Tongue (tissue), 2 donors: ENCODE data around the gene IFNLR1. TPM values are rescaled to one million over a fixed set of nuclear protein-coding genes. Genes with fewer than 3 reads are reported as not detected.

ENCODE experiments used
- DNase-seq: peaks from one replicate; pipeline ENCODE4 v3.0.0-alpha.2; 2015
- total RNA-seq: library from RNA; depleted of rRNA; stranded (reverse); fragments of >200 nt; gene quantifications from one replicate; pipeline ENCODE4 v1.2.3, GENCODE V29; 2014

IFNLR1 gene
- total RNA-seq, 1 donor from 2014 or later = 0.62 TPM

GRCh38 chr1:24147194-24147593 lies 39.9 kb downstream of the IFNLR1 start:
- DNase-seq = no peak

DNA sequence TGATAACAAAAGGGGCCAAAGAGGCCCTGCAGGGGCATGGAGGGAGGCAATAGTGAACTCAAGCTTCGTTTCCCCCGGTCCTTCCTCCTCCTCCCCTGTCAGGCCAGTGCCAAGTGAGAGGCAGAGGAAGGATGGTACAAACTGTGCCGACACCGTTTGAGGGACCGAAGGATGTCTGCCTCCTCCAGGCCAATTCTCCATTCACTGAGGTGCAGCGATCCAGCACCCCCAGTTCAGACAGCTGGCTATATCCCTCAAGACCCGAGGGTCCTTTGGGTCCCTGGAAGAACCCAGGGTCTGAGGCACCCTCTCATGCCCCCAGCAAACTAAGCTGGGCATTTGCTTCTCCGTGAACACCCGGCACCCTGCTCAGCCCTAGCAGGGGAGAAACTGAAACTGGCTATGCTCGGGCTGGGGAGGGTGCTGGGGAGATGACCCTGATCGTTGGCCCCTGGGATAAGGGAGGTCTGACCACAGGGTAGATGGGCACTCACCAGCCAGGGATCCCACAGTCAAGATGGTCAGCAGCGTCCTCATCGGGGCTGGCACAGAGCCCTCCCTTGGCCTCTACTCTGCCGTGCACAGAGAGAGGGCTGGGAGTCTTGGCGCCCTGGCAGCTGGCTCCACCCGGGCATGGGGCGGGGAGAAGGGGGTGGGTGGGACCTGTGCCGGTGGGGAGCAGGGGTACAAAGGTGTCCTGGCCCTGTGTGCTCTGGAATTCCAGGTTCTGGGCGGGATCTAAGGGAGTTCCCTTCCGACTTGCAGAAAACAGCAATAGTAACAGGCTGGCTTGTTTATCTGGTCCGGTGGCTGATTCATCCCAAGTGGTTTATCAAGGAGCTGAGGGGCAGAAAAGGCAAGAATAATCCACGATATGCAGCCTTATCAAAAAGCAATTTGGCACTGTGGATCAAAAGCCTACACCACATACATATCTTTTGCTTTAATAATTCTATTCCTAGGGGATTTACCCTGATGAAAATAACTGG lies 44.2 kb downstream of the IFNLR1 start, which contains the start of gene IL22RA1:
IL22RA1 (minus strand) TSS at position 595 of the 989 bp plus-strand sequence; CDS start at position 537, 58 bp downstream.
- DNase-seq = no peak

DNA sequence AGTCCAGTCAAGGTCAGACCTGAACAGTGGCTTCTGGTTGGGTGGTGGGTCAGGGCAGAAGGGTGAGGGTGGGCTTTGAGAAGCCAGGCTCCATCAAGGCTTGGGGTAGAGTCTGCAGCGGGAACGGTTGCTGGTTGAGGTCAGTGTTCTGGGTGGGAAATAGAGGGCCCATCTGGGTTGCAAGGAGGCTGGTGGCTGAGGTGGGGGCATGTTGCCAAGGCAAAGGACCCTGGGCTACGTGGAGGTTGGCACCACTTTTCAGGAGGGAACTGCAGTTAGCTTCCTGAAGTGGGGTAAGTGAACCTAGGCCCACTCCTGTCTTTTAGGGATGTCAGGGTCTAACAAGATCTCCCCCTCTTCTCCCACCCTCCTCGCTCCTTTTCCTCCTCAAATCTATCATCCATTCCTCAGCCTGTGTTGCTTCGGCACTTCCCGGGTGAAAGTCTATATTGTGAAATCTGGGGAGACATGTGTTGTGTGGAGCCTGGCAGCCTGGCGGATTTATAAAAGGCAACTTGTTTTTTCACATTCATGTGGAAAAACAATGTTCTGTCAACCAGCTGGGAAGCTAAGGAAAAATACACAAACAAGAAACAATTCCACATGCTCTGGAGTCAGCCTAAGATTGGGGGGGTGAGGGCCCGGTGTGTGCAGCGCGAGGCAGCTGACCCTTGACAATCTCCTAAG lies 45.6 kb downstream of the IFNLR1 start:
- DNase-seq = no peak

GRCh38 chr1:24140741-24141181 lies 46.3 kb downstream of the IFNLR1 start:
- no peak for DNase-seq

GRCh38 chr1:24139841-24140425 lies 47.2 kb downstream of the IFNLR1 start:
- DNase-seq = no peak

DNA sequence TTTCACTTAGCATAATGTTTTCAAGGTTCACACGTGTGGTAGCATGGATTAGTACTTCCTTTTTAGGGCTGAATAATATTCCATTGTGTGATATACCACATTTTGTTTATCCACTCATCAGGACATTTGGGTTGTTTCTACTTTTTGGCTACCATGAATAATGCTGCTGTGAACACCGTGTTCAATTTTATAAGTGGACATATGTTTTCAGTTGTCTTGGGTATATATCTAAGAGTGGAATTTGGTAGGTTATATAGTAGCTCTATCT lies 47.9 kb downstream of the IFNLR1 start:
- no peak for DNase-seq

- no peak for DNase-seq
These were observed 48.4 kb downstream of the IFNLR1 start for GRCh38 chr1:24138476-24139221.

- no peak for DNase-seq
These were observed 50.0 kb downstream of the IFNLR1 start for GRCh38 chr1:24136956-24137539.

GRCh38 chr1:24134376-24134775 lies 52.7 kb downstream of the IFNLR1 start:
- DNase-seq = no peak

GRCh38 chr1:24133819-24134218 lies 53.3 kb downstream of the IFNLR1 start:
- no peak for DNase-seq

DNA sequence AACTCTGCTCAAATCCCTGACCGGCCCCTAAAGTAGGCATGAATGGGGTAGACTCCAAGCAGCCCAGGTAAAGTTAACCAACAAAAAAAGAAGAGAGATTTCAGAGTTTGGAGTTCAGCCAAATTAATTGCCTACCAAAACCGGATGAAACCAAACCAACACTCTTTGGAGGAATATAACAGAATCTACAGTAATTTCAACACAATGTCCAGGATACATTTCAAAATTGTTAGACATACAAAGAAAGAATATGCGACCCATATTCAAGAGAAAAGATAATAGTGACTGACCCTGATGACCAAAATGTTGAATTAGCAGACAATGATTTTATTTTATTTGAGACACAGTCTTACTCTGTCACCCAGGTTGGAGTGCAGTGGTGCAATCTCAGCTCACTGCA lies 56.7 kb downstream of the IFNLR1 start:
- DNase-seq = no peak

DNA sequence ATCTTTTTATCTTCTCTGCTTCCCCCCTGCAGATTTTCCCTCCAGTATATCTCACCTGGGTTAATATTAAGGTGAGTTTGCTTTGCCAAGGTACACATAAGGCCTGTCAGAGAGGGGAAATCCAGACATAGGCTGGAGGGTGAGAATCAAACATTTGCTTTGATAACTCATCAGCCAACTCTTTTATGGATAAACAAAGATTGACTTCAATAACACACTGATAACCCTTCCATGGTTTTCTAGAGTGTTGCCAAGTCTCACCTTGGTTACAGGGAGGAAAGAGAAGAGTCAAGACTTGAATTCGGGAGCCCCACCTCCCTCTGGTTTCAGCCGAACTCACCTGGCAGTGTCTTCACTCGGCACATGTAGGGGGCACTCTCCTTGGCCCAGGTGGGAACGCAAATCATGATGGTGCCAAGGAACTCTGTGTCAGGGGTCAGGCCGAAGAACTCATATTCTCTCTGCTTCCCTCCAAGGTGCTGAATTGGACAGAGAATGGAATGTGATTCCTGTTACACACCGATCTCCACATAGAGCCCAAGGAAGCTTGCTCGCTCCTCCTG lies 59.2 kb downstream of the IFNLR1 start:
- DNase-seq = no peak

DNA sequence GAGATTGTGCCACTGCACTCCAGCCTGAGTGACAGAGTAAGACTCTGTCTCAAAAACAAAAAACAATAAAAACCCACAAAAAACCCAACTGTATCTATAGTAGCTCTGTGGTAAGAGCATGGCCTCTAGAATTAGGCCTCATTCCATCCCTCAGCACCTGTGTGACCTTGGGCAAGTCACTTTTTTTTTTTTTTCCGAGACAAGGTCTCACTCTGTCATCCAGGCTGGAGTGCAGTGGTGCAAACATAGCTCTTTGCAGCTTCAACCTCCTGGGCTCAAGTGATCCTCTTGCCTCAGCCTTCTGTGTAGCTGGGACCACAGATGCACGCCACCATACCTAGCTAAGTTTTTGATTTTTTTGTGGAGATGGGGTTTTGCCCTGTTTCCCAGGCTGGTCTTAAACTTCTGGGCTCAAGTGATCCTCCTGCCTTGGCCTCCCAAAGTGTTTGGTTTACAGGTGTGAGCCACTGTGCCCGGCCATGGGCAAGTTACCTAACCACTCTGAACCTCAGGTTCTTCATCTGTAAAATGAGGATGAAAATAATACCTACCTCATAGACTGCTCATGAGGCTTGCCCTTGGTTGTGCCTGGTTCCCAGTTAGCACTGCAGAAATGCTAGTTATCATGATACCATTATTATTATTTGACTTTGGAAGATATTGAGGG lies 59.8 kb downstream of the IFNLR1 start:
- DNase-seq = no peak

GRCh38 chr1:24126672-24127023 lies 60.4 kb downstream of the IFNLR1 start:
- no peak for DNase-seq

DNA sequence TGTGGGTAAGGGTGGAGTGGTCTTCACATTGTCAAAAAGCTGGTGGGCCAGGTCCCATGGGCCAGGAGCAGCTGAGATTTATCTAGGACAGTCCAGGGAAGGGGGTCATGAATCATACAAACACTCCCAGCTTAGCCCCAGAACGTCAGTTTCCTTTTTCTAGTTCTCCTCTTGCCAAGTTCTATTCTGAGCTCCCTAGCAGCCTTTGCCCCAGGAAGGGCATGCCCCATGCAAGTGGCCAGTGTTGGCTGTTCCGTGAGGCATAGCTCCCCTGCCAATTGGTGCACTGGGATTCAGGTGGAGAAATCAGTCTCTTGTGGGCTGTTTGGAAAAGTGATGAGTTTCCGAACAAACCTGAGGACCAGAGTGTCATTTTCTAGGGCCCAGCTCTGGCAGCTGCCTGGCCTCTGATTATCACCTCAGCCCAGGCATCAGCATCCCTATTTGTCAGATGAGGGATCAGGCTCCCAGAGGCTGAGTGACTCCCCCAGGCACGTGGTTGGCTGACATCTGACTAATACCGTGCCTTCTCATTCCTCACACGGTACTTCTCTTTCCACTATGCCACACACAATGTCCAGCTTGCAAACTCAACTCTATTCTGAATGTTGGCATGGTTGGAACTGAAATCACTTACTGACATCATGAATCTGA lies 60.9 kb downstream of the IFNLR1 start:
- no peak for DNase-seq

- no peak for DNase-seq
These were observed 61.6 kb downstream of the IFNLR1 start for GRCh38 chr1:24125456-24125855.

DNA sequence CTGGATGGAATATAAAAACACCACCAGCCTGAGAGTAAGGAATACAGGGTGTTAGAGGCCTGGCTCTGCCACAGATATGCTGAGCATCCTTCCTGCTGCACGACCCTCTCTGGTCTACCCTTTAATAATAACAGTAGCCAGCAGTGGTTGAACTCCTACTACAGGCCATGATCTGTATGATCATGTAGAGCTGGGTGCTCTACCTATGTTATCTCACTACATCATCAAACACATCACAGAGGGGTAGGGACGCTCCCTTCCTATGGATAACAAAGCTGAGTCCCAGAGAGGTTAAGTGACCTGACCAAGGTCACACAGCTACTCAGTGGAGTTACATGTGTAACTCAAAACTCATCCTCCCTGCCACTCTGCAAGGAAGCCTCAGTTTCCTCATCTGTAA lies 62.1 kb downstream of the IFNLR1 start:
- DNase-seq = no peak

DNA sequence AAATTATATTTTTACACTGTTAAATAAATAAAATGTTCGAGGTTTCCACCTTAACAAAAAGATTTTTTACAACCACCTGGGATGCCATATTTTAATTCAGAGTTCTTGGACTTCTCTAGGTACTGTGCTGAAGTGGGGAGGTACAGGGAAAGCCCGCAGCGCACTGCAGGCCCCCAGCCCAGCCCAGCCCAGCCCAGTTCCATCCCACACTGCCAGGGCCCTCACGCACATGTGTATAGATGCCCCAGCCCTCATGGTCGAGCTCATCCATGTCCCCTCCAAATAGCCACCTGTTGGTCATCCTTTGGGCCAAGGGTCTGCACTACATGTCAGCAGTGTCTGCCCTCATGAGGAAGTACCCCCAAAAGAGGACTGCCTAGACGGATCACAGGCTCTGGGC lies 63.5 kb downstream of the IFNLR1 start:
- no peak for DNase-seq

- DNase-seq = no peak
These were observed 64.3 kb downstream of the IFNLR1 start for GRCh38 chr1:24122776-24123175.

GRCh38 chr1:24121406-24121805 lies 65.7 kb downstream of the IFNLR1 start:
- no peak for DNase-seq

GRCh38 chr1:24120965-24121364 lies 66.1 kb downstream of the IFNLR1 start:
- no peak for DNase-seq
